Osteocyte (in vitro differentiated cells): ENCODE results near the gene XPC. TPM values are rescaled to one million over a fixed set of nuclear protein-coding genes. Genes with fewer than 3 reads are reported as not detected.

Experiments
- DNase-seq: peaks from one replicate; pipeline ENCODE4 v3.0.0; 2021; ENCODE audit warnings: mixed read lengths; ENCODE audit not compliant: unreplicated experiment; ENCODE audit errors: extremely low spot score
- H3K27ac Mint-ChIP-seq: one replicate; pipeline ENCODE4 v1.8.0; 2021; ENCODE audit warnings: mild to moderate bottlenecking, mixed read lengths; ENCODE audit not compliant: unreplicated experiment
- H3K27me3 Mint-ChIP-seq: one replicate; pipeline ENCODE4 v1.8.0; 2021; ENCODE audit warnings: mixed read lengths; ENCODE audit not compliant: unreplicated experiment
- H3K36me3 Mint-ChIP-seq: one replicate; pipeline ENCODE4 v1.8.0; 2021; ENCODE audit warnings: mixed read lengths; ENCODE audit not compliant: unreplicated experiment
- H3K4me1 Mint-ChIP-seq: one replicate; pipeline ENCODE4 v1.8.0; 2021; ENCODE audit warnings: mixed read lengths; ENCODE audit not compliant: unreplicated experiment
- H3K4me3 Mint-ChIP-seq: one replicate; pipeline ENCODE4 v1.8.0; 2021; ENCODE audit warnings: mild to moderate bottlenecking, moderate library complexity, mixed read lengths; ENCODE audit not compliant: unreplicated experiment
- H3K9me3 Mint-ChIP-seq: one replicate; pipeline ENCODE4 v1.8.0; 2021; ENCODE audit warnings: mixed read lengths; ENCODE audit not compliant: unreplicated experiment
- CTCF ChIP-seq: fragments of 200-600 bp; sonication (generic); IDR thresholded peaks from 2 replicates; pipeline ENCODE4 v1.5.0; 2021; ENCODE audit warnings: antibody characterized with exemption, mild to moderate bottlenecking, moderate library complexity
- total RNA-seq: library from RNA; stranded (reverse); gene quantifications from 2 replicates; pipeline ENCODE4 v1.2.1, GENCODE V29; 2021

The XPC gene
- total RNA-seq, 1 donor from 2014 or later: 39.4 TPM

DNA sequence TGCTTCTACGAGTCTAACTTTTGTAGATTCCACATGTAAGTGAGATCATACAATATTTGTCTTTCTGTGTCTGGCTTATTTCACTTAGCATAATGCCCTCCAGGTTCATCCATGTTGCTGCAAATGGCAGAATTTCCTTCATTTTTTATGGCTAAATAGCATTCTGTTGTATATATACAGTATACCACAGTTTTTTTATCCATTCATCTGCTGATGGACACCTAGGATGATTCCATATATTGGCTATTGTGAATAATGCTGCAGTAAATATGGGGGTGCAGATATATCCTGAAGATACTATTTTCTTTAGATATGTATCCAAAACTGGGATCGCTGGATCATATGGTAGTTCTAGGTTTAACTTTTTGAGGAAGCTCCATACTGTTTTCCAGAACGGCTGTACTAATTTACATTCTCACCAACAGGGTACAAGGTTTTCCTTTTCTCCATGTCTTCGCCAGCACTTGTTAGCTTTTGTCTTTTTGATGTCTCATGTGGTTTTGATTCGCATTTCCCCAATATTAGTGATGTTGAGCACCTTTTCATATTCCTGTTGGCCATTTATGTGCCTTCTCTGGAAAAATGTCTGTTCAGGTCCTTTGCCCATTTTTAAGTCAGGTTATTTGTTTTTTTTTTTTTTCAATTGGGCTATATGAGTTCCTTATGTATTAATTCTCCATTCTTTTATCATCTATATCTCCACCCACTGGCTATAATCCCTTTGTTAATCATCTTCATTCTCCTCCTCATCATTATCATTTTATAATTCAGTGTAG lies 80.6 kb downstream of the XPC start:
- Mint-ChIP-seq H3K4me1 (no peaks in the 10 kb centered on the region), H3K27ac (no peak overlapping the region), H3K27me3 (peaks cover 47% of the 10 kb centered on the region), H3K4me3 (no peak overlapping the region), H3K36me3 (no peaks in the 10 kb centered on the region), H3K9me3 (peaks cover 5% of the 10 kb centered on the region)
- DNase-seq: no peak
- TF ChIP-seq CTCF: no peak

GRCh38 chr3:14096742-14097141 lies 81.7 kb downstream of the XPC start:
- Mint-ChIP-seq H3K36me3 (no peaks in the 10 kb centered on the region), H3K9me3 (peaks cover 5% of the 10 kb centered on the region), H3K4me1 (no peaks in the 10 kb centered on the region), H3K4me3 (no peak overlapping the region), H3K27ac (no peak overlapping the region), H3K27me3 (peaks cover 39% of the 10 kb centered on the region)
- no peak for DNase-seq
- no peak for TF ChIP-seq CTCF

Other genes with a start within 250 kb of the XPC start
- 7.2 and 7.9 TPM in 2 replicates for gene CHCHD4, start 53.7 kb downstream of the XPC start, total RNA-seq
- 73.3 and 76.5 TPM in 2 replicates for gene TMEM43, start 53.5 kb downstream of the XPC start, total RNA-seq
- 9.9 and 10.0 TPM in 2 replicates for gene LSM3, start 216 bp upstream of the XPC start, total RNA-seq
- 37.2 and 41.9 TPM in 2 replicates for gene SLC6A6, start 224.0 kb upstream of the XPC start, total RNA-seq